ENCODE data around the gene DDX52. TPM values are rescaled to one million over a fixed set of nuclear protein-coding genes. Genes with fewer than 3 reads are reported as not detected.

Gene DDX52
- total RNA-seq, 1 experiment from 2014 or later: 65.4 TPM

DNA sequence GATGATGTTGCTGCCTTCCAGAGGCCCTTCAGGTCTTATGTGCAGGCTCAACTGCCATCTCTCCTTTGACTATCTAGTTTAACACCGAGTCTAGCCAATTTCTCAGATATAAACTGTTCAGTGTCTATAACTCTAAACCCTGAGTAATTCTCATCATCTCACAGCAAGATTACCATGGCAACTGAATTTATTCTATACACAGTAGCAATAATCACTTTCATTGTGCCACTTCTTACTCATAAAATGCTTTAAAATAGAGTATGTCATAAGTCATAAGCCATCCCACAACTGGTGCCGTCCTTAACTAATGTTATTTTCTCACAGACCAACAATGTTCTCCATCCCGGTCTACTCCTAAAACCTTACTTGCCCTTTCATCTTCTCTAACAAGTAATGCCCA is 79.0 kb downstream of the DDX52 start:
- H3K9me3 Mint-ChIP-seq: peaks cover 6% of the 10 kb centered on the region in 2 experiments
- H3K27ac Mint-ChIP-seq: no peak overlapping the region
- H3K14ac ChIP-seq (ENCODE audit: insufficient read depth, low read length): no peak overlapping the region
- TF ChIP-seq, protein P1, sequence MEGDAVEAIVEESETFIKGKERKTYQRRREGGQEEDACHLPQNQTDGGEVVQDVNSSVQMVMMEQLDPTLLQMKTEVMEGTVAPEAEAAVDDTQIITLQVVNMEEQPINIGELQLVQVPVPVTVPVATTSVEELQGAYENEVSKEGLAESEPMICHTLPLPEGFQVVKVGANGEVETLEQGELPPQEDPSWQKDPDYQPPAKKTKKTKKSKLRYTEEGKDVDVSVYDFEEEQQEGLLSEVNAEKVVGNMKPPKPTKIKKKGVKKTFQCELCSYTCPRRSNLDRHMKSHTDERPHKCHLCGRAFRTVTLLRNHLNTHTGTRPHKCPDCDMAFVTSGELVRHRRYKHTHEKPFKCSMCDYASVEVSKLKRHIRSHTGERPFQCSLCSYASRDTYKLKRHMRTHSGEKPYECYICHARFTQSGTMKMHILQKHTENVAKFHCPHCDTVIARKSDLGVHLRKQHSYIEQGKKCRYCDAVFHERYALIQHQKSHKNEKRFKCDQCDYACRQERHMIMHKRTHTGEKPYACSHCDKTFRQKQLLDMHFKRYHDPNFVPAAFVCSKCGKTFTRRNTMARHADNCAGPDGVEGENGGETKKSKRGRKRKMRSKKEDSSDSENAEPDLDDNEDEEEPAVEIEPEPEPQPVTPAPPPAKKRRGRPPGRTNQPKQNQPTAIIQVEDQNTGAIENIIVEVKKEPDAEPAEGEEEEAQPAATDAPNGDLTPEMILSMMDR (conservative IDR thresholded peaks at IDR 0.05): no peak
- no peak overlapping the region for H2BK5ac ChIP-seq (ENCODE audit: insufficient read length, low read length)
- no peak overlapping the region for H2BK12ac ChIP-seq (ENCODE audit: insufficient read length, low read depth, low read length)
- no peak overlapping the region for H3K56ac ChIP-seq (ENCODE audit: insufficient read length, low read depth, low read length)
- H2AK5ac ChIP-seq (ENCODE audit: insufficient read length, low read length): no peak overlapping the region
- H3T11ph ChIP-seq (ENCODE audit: low read length): no peak overlapping the region
- no peak overlapping the region for H3K9ac ChIP-seq (ENCODE audit: extremely low read depth, insufficient read length, low read length)
- H3K23me2 ChIP-seq (ENCODE audit: insufficient read length, low read depth, low read length, poor library complexity, severe bottlenecking): no peaks in the 10 kb centered on the region
- no CpG with 5 or more reads among the region's 3 CpGs for WGBS (ENCODE audit: extremely low coverage, insufficient read length, low lambda C conversion rate)
- no peak overlapping the region for H3K18ac ChIP-seq (ENCODE audit: insufficient read length, low read depth, low read length)
- H3K36me3 Mint-ChIP-seq (ENCODE audit: insufficient read depth in 1 of 3, low read depth in 3 of 3): peaks cover 34 to 63% (median 55%) of the 10 kb centered on the region in 3 experiments
- no peak overlapping the region for H3K4me3 Mint-ChIP-seq
- H2BK120ac ChIP-seq (ENCODE audit: low read depth, low read length, poor library complexity, severe bottlenecking): no peak overlapping the region
- H3K27me3 ChIP-seq (ENCODE audit: insufficient read depth, low read length): no peaks in the 10 kb centered on the region
- no peak for DNase-seq
- no peak overlapping the region for H3K23ac ChIP-seq (ENCODE audit: insufficient read length, low read depth, low read length)
- no peak overlapping the region for H3K4me2 ChIP-seq (ENCODE audit: insufficient read depth, insufficient read length, low read length)
- no peaks in the 10 kb centered on the region for H3K79me1 ChIP-seq (ENCODE audit: insufficient read depth, low read depth, low read length, poor library complexity, severe bottlenecking)
- H3K79me2 ChIP-seq (ENCODE audit: insufficient read depth, low read length): no peaks in the 10 kb centered on the region
- H2BK20ac ChIP-seq (ENCODE audit: low read depth, low read length, poor library complexity, severe bottlenecking): no peak overlapping the region
- no peaks in the 10 kb centered on the region for H4K20me1 ChIP-seq (ENCODE audit: control insufficient read depth, insufficient read depth, insufficient read length)
- H2BK15ac ChIP-seq (ENCODE audit: low read depth, low read length): no peak overlapping the region
- H4K8ac ChIP-seq (replicated peaks; ENCODE audit: insufficient read length, low read depth, low read length): no peak overlapping the region
- no peak overlapping the region for H4K91ac ChIP-seq (ENCODE audit: insufficient read length, low read depth, low read length)
- H2AFZ ChIP-seq (ENCODE audit: low read length): no peak overlapping the region
- H3K27ac ChIP-seq (ENCODE audit: insufficient read length, low read depth, low read length): no peak overlapping the region
- no peaks in the 10 kb centered on the region for H3K4me1 ChIP-seq (ENCODE audit: insufficient read depth, low read length)
- H3K9me3 ChIP-seq (ENCODE audit: control insufficient read depth, low read depth, low read length): no peaks in the 10 kb centered on the region
- H3K4me1 Mint-ChIP-seq: peaks cover 7 to 10% of the 10 kb centered on the region in 2 experiments
- no peak overlapping the region for H4K5ac ChIP-seq (ENCODE audit: insufficient read length, low read depth, low read length)
- H3K27me3 Mint-ChIP-seq (ENCODE audit: low read depth): no peaks in the 10 kb centered on the region
- H3K4ac ChIP-seq (ENCODE audit: low read depth, low read length): no peak overlapping the region

Data from H9 (cell line).